Memory B cell (primary cell): ENCODE data around the gene TPX2.

ENCODE experiments used
- ATAC-seq: fragments of 150-1000 bp; cut with Tn5 transposase; 2 replicates; pipeline ENCODE4 v1.10.0; 2021; ENCODE audit warnings: low read depth, mild to moderate bottlenecking, moderate library complexity
- DNase-seq, 2 donors: peaks; one replicate each; pipeline ENCODE4 v3.0.0; 2022; ENCODE audit warnings: low spot score in 2 of 2
- H3K27ac Mint-ChIP-seq: one replicate; pipeline ENCODE4 v1.8.0; 2022; ENCODE audit warnings: mild to moderate bottlenecking, moderate library complexity, mixed read lengths
- H3K27me3 Mint-ChIP-seq: one replicate; pipeline ENCODE4 v1.8.0; 2022; ENCODE audit warnings: mixed read lengths
- H3K36me3 Mint-ChIP-seq: one replicate; pipeline ENCODE4 v1.8.0; 2022; ENCODE audit warnings: mild to moderate bottlenecking, mixed read lengths
- H3K4me1 Mint-ChIP-seq: one replicate; pipeline ENCODE4 v1.8.0; 2022; ENCODE audit warnings: mixed read lengths
- H3K4me3 Mint-ChIP-seq: one replicate; pipeline ENCODE4 v1.8.0; 2022; ENCODE audit warnings: mild to moderate bottlenecking, moderate library complexity, mixed read lengths
- H3K9me3 Mint-ChIP-seq: one replicate; pipeline ENCODE4 v1.8.0; 2022; ENCODE audit warnings: mixed read lengths

Gene TPX2

GRCh38 chr20:31700747-31701146 lies 38.3 kb upstream of the TPX2 start:
- Mint-ChIP-seq H3K4me3 (no peak overlapping the region), H3K9me3 (no peaks in the 10 kb centered on the region), H3K36me3 (peaks cover 7% of the 10 kb centered on the region), H3K27me3 (no peaks in the 10 kb centered on the region), H3K27ac (no peak overlapping the region), H3K4me1 (peaks cover 25% of the 10 kb centered on the region)
- ATAC-seq (no peak), DNase-seq (no peak)

GRCh38 chr20:31701591-31701990 lies 37.5 kb upstream of the TPX2 start:
- Mint-ChIP-seq H3K27me3 (no peaks in the 10 kb centered on the region), H3K27ac (peak overlapping the region; percentile 20), H3K4me3 (no peak overlapping the region), H3K36me3 (peaks cover 6% of the 10 kb centered on the region), H3K4me1 (peaks cover 32% of the 10 kb centered on the region), H3K9me3 (no peaks in the 10 kb centered on the region)
- ATAC-seq = no peak
- DNase-seq = no peak

GRCh38 chr20:31704225-31705119 lies 34.6 kb upstream of the TPX2 start:
- no peak for ATAC-seq
- H3K27ac Mint-ChIP-seq = no peak overlapping the region
- H3K27me3 Mint-ChIP-seq = no peaks in the 10 kb centered on the region
- DNase-seq = no peak
- H3K36me3 Mint-ChIP-seq = peaks cover 13% of the 10 kb centered on the region
- no peaks in the 10 kb centered on the region for H3K9me3 Mint-ChIP-seq
- H3K4me1 Mint-ChIP-seq = peaks cover 31% of the 10 kb centered on the region
- H3K4me3 Mint-ChIP-seq = no peak overlapping the region

GRCh38 chr20:31705191-31705590 lies 33.9 kb upstream of the TPX2 start:
- Mint-ChIP-seq H3K36me3 (peaks cover 17% of the 10 kb centered on the region), H3K4me1 (peaks cover 25% of the 10 kb centered on the region), H3K9me3 (no peaks in the 10 kb centered on the region), H3K27me3 (no peaks in the 10 kb centered on the region), H3K4me3 (no peak overlapping the region), H3K27ac (no peak overlapping the region)
- ATAC-seq (no peak), DNase-seq (no peak)

GRCh38 chr20:31705598-31706597 lies 33.2 kb upstream of the TPX2 start:
- H3K4me1 Mint-ChIP-seq = peaks cover 23% of the 10 kb centered on the region
- no peaks in the 10 kb centered on the region for H3K27me3 Mint-ChIP-seq
- no peak for DNase-seq
- no peak overlapping the region for H3K4me3 Mint-ChIP-seq
- peak overlapping the region; percentile 83 for H3K27ac Mint-ChIP-seq
- H3K36me3 Mint-ChIP-seq = peaks cover 17% of the 10 kb centered on the region
- no peak for ATAC-seq
- no peaks in the 10 kb centered on the region for H3K9me3 Mint-ChIP-seq

GRCh38 chr20:31706607-31707257 lies 32.4 kb upstream of the TPX2 start:
- ATAC-seq = no peak
- no peak for DNase-seq
- Mint-ChIP-seq H3K36me3 (peaks cover 17% of the 10 kb centered on the region), H3K27me3 (no peaks in the 10 kb centered on the region), H3K9me3 (no peaks in the 10 kb centered on the region), H3K27ac (peak overlapping the region; percentile 83), H3K4me1 (peaks cover 23% of the 10 kb centered on the region), H3K4me3 (no peak overlapping the region)

- H3K4me3 Mint-ChIP-seq = no peak overlapping the region
- H3K4me1 Mint-ChIP-seq = peaks cover 20% of the 10 kb centered on the region
- peaks cover 13% of the 10 kb centered on the region for H3K36me3 Mint-ChIP-seq
- no peak for DNase-seq
- ATAC-seq = no peak
- no peaks in the 10 kb centered on the region for H3K27me3 Mint-ChIP-seq
- no peaks in the 10 kb centered on the region for H3K9me3 Mint-ChIP-seq
- no peak overlapping the region for H3K27ac Mint-ChIP-seq
Observed at GRCh38 chr20:31707258-31707615, 31.9 kb upstream of the TPX2 start.

GRCh38 chr20:31707994-31708735 lies 30.9 kb upstream of the TPX2 start:
- ATAC-seq (no peak), DNase-seq (no peak)
- Mint-ChIP-seq H3K4me3 (no peak overlapping the region), H3K9me3 (no peaks in the 10 kb centered on the region), H3K27ac (no peak overlapping the region), H3K27me3 (no peaks in the 10 kb centered on the region), H3K4me1 (peaks cover 23% of the 10 kb centered on the region), H3K36me3 (peaks cover 20% of the 10 kb centered on the region)

- Mint-ChIP-seq H3K9me3 (no peaks in the 10 kb centered on the region), H3K4me1 (peaks cover 23% of the 10 kb centered on the region), H3K27me3 (no peaks in the 10 kb centered on the region), H3K36me3 (peaks cover 21% of the 10 kb centered on the region), H3K4me3 (no peak overlapping the region), H3K27ac (no peak overlapping the region)
- ATAC-seq (no peak), DNase-seq (no peak)
Observed at GRCh38 chr20:31708736-31709534, 30.2 kb upstream of the TPX2 start.

GRCh38 chr20:31709939-31710338 lies 29.2 kb upstream of the TPX2 start:
- ATAC-seq = no peak
- H3K27ac Mint-ChIP-seq = no peak overlapping the region
- no peaks in the 10 kb centered on the region for H3K27me3 Mint-ChIP-seq
- H3K4me3 Mint-ChIP-seq = no peak overlapping the region
- no peak for DNase-seq
- H3K4me1 Mint-ChIP-seq = peaks cover 23% of the 10 kb centered on the region
- peaks cover 29% of the 10 kb centered on the region for H3K36me3 Mint-ChIP-seq
- H3K9me3 Mint-ChIP-seq = no peaks in the 10 kb centered on the region

- Mint-ChIP-seq H3K4me1 (peaks cover 25% of the 10 kb centered on the region), H3K36me3 (peaks cover 34% of the 10 kb centered on the region), H3K9me3 (no peaks in the 10 kb centered on the region), H3K27me3 (no peaks in the 10 kb centered on the region), H3K27ac (peak overlapping the region; percentile 69), H3K4me3 (no peak overlapping the region)
- no peak for ATAC-seq
- no peak for DNase-seq
Observed at GRCh38 chr20:31710423-31711108, 28.5 kb upstream of the TPX2 start.
